Glutamatergic neuron (in vitro differentiated cells): ENCODE measurements around the gene RXYLT1. TPM values are rescaled to one million over a fixed set of nuclear protein-coding genes. Genes with fewer than 3 reads are reported as not detected.
"Not testable (repeated sequence)": the region's sequence is repeated elsewhere in the genome, so short reads cannot be mapped to it uniquely, and the experiment has no call there.

Source experiments
- DNase-seq: peaks from one replicate; pipeline ENCODE4 v3.0.0; 2022
- H3K27ac Mint-ChIP-seq: one replicate; pipeline ENCODE4 v1.8.0; 2020; ENCODE audit warnings: mild to moderate bottlenecking, mixed read lengths, inconsistent platforms; ENCODE audit not compliant: unreplicated experiment
- H3K27me3 Mint-ChIP-seq: one replicate; pipeline ENCODE4 v1.8.0; 2020; ENCODE audit warnings: mild to moderate bottlenecking, moderate library complexity, mixed read lengths, inconsistent platforms; ENCODE audit not compliant: unreplicated experiment
- H3K36me3 Mint-ChIP-seq: one replicate; pipeline ENCODE4 v1.8.0; 2020; ENCODE audit warnings: mild to moderate bottlenecking, mixed read lengths, inconsistent platforms; ENCODE audit not compliant: unreplicated experiment
- H3K4me1 Mint-ChIP-seq: one replicate; pipeline ENCODE4 v1.8.0; 2020; ENCODE audit warnings: mild to moderate bottlenecking, low read depth, mixed read lengths, inconsistent platforms; ENCODE audit not compliant: unreplicated experiment
- H3K4me3 Mint-ChIP-seq: one replicate; pipeline ENCODE4 v1.8.0; 2020; ENCODE audit warnings: mild to moderate bottlenecking, mixed read lengths, inconsistent platforms; ENCODE audit not compliant: unreplicated experiment
- H3K9me3 Mint-ChIP-seq: one replicate; pipeline ENCODE4 v1.8.0; 2020; ENCODE audit warnings: mild to moderate bottlenecking, moderate library complexity, mixed read lengths, inconsistent platforms; ENCODE audit not compliant: unreplicated experiment
- long read RNA-seq: library from polyadenylated mRNA; unstranded; transcript quantifications from one replicate; pipeline ENCODE4 v2.0.0, GENCODE V29; 2020; ENCODE audit not compliant: unreplicated experiment
- total RNA-seq: library from RNA; stranded (reverse); fragmentation: NEBNext Ultra II Directional; extraction: Animal tissue kit (Norgen Biotek cat#: 25700); gene quantifications from one replicate; pipeline ENCODE4 v1.2.1, GENCODE V29; 2021; ENCODE audit not compliant: unreplicated experiment
- TF ChIP-seq, protein P1 (sequence below): fragments of 200-600 bp; sonication (generic); IDR thresholded peaks from one replicate; pipeline ENCODE4 v1.5.0; 2021; ENCODE audit not compliant: partially characterized antibody, unreplicated experiment

The RXYLT1 gene, protein sequence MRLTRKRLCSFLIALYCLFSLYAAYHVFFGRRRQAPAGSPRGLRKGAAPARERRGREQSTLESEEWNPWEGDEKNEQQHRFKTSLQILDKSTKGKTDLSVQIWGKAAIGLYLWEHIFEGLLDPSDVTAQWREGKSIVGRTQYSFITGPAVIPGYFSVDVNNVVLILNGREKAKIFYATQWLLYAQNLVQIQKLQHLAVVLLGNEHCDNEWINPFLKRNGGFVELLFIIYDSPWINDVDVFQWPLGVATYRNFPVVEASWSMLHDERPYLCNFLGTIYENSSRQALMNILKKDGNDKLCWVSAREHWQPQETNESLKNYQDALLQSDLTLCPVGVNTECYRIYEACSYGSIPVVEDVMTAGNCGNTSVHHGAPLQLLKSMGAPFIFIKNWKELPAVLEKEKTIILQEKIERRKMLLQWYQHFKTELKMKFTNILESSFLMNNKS
- total RNA-seq, result 6.7 TPM
- long read RNA-seq, partial matches to known transcripts, result 0 of 6 reads
- long read RNA-seq, other reads (novel, unspliced or antisense), result 2 of 6 reads

DNA sequence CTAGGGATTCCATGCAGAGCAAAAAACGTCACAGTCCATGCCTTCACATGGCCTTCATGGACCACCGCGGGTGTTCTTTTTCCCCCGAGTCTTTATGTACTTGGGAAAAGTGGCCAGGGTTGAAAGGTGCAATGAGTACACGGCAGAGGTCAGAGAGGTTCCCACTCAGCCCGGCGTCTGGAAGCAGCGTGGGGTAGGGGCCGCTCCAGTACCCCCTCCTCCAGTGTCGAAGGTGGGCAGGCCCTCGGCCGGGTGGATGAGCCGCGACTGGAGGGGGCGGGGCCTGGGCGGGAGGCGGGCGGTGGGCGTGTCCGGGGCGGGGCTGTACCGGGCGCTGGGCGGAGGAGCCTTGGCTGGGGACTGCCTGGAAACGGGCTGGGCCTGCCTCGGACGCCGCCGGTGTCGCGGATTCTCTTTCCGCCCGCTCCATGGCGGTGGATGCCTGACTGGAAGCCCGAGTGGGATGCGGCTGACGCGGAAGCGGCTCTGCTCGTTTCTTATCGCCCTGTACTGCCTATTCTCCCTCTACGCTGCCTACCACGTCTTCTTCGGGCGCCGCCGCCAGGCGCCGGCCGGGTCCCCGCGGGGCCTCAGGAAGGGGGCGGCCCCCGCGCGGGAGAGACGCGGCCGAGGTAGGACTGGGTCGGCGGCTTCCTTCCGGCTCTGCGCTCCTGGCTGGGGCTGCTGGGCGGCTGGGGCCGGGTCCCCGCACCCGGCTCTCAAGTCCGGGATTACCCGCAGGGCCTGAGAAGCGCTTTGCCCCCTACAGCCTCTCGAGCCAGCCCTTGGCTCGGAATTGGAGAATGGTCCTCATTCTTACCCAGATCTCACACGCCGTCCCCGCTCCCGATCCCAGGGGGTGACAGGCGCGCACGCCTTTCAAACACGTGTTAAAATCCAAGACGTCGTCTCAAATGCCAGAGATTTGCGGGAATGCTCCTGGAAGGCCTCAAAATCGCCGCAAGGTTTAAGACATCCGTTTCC, at the start of gene RXYLT1:
RXYLT1 (plus strand) TSS at position 412 of the 984 bp plus-strand sequence; CDS start at position 464, 52 bp downstream.
- DNase-seq, result peak; percentile 92
- Mint-ChIP-seq H3K9me3 (peaks cover 7% of the 10 kb centered on the region), H3K27me3 (peaks cover 5% of the 10 kb centered on the region), H3K4me1 (peaks cover 1% of the 10 kb centered on the region), H3K36me3 (no peaks in the 10 kb centered on the region), H3K27ac (peak within 1 kb of the TSS; percentile 97), H3K4me3 (peak within 1 kb of the TSS; percentile 96)
- TF ChIP-seq, protein P1, sequence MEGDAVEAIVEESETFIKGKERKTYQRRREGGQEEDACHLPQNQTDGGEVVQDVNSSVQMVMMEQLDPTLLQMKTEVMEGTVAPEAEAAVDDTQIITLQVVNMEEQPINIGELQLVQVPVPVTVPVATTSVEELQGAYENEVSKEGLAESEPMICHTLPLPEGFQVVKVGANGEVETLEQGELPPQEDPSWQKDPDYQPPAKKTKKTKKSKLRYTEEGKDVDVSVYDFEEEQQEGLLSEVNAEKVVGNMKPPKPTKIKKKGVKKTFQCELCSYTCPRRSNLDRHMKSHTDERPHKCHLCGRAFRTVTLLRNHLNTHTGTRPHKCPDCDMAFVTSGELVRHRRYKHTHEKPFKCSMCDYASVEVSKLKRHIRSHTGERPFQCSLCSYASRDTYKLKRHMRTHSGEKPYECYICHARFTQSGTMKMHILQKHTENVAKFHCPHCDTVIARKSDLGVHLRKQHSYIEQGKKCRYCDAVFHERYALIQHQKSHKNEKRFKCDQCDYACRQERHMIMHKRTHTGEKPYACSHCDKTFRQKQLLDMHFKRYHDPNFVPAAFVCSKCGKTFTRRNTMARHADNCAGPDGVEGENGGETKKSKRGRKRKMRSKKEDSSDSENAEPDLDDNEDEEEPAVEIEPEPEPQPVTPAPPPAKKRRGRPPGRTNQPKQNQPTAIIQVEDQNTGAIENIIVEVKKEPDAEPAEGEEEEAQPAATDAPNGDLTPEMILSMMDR, result no peak

DNA sequence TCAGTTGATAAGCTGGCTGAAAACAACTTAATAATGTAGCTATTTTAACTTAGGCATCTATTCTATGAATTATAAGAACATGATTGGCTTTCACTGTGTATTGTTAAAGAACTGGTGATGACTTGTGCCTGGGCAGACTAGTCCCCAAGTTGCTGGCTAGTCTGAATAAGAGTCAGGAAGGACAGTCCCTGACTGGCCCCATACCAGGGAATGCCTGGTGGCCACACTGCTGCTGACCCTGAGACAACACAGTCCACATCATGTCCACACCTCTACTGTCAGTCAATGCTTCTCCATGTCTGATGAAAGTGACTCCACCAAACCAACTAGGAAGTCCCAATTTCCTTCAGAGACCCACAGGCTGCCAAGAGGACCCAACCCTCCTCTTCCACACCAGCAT, 46.9 kb upstream of the RXYLT1 start:
- not testable (repeated sequence) for H3K27me3 Mint-ChIP-seq, DNase-seq, H3K4me1 Mint-ChIP-seq, H3K27ac Mint-ChIP-seq, H3K9me3 Mint-ChIP-seq, H3K36me3 Mint-ChIP-seq, H3K4me3 Mint-ChIP-seq

DNA sequence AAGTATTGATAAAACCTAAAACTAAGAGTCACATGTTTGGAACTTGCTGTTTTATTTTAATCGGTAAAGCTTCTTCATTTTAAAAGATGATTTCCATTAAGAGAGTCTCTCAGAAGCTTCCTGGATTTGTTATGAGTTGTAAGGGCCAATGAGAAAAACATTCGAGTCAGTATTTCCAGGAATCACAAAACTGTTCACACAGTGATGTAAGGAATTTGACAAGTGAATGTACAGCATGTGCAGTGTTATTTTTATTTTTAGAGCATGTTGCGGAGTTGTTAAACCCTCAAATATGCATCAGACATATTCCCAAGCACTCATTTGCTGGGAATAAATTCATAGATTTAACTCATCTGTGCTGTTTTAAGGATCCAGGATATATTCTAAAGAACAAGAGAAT, 46.1 kb upstream of the RXYLT1 start:
- not testable (repeated sequence) for H3K9me3 Mint-ChIP-seq, H3K27me3 Mint-ChIP-seq, H3K4me1 Mint-ChIP-seq, DNase-seq, H3K36me3 Mint-ChIP-seq, H3K4me3 Mint-ChIP-seq, H3K27ac Mint-ChIP-seq

DNA sequence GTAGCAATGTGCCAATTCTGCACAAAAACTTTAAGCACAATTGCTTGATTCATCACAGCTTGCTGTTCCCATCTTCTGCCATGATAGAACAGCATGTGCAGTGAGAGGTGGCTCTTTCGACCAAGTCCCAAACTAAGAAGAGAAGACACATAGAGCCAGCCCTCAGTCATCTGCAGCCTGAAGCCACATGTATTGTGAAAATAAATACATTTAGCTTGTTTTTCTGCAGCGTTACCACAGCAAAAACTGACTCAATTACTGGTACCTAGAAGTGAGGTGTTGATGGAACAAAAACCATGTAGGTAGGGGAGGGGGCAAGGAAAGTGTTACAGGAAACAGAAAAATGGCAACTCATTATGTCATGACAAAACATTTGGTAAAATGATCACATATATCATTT, 39.2 kb upstream of the RXYLT1 start:
- not testable (repeated sequence) for H3K9me3 Mint-ChIP-seq, DNase-seq, H3K4me1 Mint-ChIP-seq, H3K4me3 Mint-ChIP-seq, H3K36me3 Mint-ChIP-seq, H3K27me3 Mint-ChIP-seq, H3K27ac Mint-ChIP-seq

DNA sequence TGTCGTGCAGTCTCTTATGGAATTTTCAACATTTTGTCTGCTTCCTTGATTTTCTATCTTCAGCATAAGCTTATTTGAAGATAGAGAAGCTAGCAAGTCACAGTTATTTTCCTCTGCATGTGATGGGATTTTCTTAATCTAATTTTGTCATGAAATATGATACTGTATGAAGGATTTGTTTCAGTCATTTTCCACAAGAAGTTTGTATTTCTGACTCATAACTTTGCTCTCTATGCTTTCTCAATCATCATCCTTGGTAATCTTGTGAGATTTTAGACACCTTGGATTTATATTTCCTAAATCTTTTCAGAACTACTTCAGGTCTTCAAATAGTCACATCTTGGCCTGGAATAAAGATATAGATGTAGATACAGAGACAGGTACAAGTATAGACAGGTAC, 38.3 kb upstream of the RXYLT1 start:
- H3K36me3 Mint-ChIP-seq, DNase-seq, H3K9me3 Mint-ChIP-seq, H3K27ac Mint-ChIP-seq, H3K27me3 Mint-ChIP-seq, H3K4me3 Mint-ChIP-seq, H3K4me1 Mint-ChIP-seq: not testable (repeated sequence)

DNA sequence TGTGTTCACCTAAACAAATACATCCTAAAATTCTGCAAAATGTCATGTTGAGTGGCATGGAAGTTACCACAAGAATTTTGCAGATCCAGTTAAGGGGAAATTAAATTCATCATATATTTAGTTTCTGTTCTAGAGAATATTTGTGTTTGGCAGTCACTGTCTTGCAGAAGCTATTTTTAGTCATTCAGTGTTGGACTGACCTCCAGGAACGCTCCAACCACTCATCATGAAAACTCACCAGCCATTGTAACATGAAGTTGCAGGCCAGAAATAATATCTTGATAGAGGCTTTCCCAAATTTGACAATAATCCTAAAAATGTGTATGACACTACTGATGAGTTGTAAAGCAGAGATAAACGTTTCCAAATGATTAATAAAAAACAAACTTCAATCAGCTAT, 35.6 kb upstream of the RXYLT1 start:
- not testable (repeated sequence) for H3K9me3 Mint-ChIP-seq, H3K36me3 Mint-ChIP-seq, DNase-seq, H3K4me3 Mint-ChIP-seq, H3K27me3 Mint-ChIP-seq, H3K4me1 Mint-ChIP-seq, H3K27ac Mint-ChIP-seq

DNA sequence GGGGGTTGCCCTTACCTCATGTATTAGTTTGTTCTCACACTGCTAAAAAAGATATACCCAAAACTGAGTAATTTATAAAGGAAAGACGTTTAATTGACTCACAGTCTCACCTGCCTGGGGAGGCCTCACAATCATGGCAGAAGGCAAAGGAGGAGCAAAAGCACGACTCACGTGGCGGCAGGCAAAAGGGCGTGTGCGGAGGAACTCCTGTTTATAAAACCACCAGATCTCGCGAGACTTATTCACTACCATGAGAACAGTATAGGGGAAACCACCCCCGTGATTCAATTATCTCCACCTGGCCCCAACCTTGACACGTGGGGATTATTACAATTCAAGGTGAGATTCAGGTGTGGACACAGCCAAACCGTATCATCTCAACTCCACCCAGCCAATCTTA, 33.2 kb upstream of the RXYLT1 start:
- not testable (repeated sequence) for H3K27ac Mint-ChIP-seq, H3K36me3 Mint-ChIP-seq, DNase-seq, H3K9me3 Mint-ChIP-seq, H3K4me3 Mint-ChIP-seq, H3K27me3 Mint-ChIP-seq, H3K4me1 Mint-ChIP-seq

DNA sequence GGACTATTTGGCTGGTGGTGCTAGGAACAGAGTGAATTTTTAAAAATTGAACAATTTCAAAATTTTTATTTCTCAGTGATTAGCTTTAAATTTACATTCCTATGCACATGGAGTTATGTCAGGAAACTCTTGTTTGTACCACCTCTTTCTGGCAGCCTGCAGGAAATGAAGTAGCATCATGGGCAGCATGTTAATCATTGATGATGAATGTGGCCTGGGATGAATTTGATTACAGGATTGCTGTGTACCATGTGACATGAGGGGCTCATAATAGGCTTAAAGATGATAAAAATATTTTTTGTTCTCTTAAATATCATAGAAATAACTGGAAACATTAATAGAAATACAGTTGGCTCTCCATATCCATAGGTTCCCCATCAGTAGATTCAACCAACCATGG, 32.6 kb upstream of the RXYLT1 start:
- not testable (repeated sequence) for H3K36me3 Mint-ChIP-seq, H3K9me3 Mint-ChIP-seq, H3K27ac Mint-ChIP-seq, H3K27me3 Mint-ChIP-seq, DNase-seq, H3K4me1 Mint-ChIP-seq, H3K4me3 Mint-ChIP-seq
